B cell (primary cell): ENCODE results near the gene PCAT7. TPM values are rescaled to one million over a fixed set of nuclear protein-coding genes. Genes with fewer than 3 reads are reported as not detected.

Experiments
- ATAC-seq: fragments of 200-7000 bp; cut with Tn5 transposase; one replicate; pipeline ENCODE4 v1.10.0; 2021; ENCODE audit warnings: low read depth, mild to moderate bottlenecking, moderate number of reproducible peaks, moderate library complexity
- CTCF ChIA-PET: fragments of 350-600 bp; sonication (Branson Sonifier 250); formaldehyde crosslinking; loops from one replicate; lab custom pipeline; 2021; ENCODE audit warnings: antibody characterized with exemption, inconsistent platforms; lab: Charles Lee
- POLR2A ChIA-PET: fragments of 350-600 bp; sonication (Branson Sonifier 250); formaldehyde crosslinking; loops from one replicate; lab custom pipeline; 2021; ENCODE audit warnings: antibody characterized with exemption; lab: Charles Lee
- DNase-seq: peaks from one replicate; pipeline ENCODE4 v3.0.0; 2013
- H2AFZ ChIP-seq: 2 replicates; pipeline ENCODE4 v1.6.1; 2012; ENCODE audit warnings: mild to moderate bottlenecking, low read depth, low read length; ENCODE audit not compliant: insufficient read depth, poor library complexity, severe bottlenecking
- H3K27ac ChIP-seq, 2 donors: 1 replicate in 1 of 2; 2 replicates in 1 of 2; pipeline ENCODE4 v1.5.1; 2012 to 2013; ENCODE audit warnings: low read length in 2 of 2, mild to moderate bottlenecking in 2 of 2, moderate library complexity in 1 of 2
- H3K27me3 ChIP-seq, 4 experiments: fragments of 200-600 bp in 1 of 4; sonication (generic) in 1 of 4; replicated peaks in 1 of 4; 1 replicate in 2 of 4; 2 replicates in 2 of 4; pipeline versions ENCODE4 v1.6.1 to v1.7.0; 2013 to 2016; ENCODE audit warnings: low read length in 3 of 4, mild to moderate bottlenecking in 2 of 4, mixed read lengths in 1 of 4, moderate library complexity in 1 of 4; ENCODE audit not compliant: insufficient read depth in 4 of 4, control insufficient read depth in 3 of 4; ENCODE audit errors: control extremely low read depth in 1 of 4
- H3K36me3 ChIP-seq, 2 experiments: replicated peaks in 1 of 2; 1 replicate in 1 of 2; 2 replicates in 1 of 2; pipeline versions ENCODE4 v1.6.1 to v1.7.1; 2013; ENCODE audit warnings: low read length in 1 of 2; ENCODE audit not compliant: insufficient read depth in 2 of 2, control insufficient read depth in 1 of 2; ENCODE audit errors: control extremely low read depth in 1 of 2, extremely low read depth in 1 of 2
- H3K4me1 ChIP-seq, 2 donors: fragments of 200-600 bp in 1 of 2; sonication (generic) in 1 of 2; 1 replicate in 1 of 2; 2 replicates in 1 of 2; pipeline versions ENCODE4 v1.5.1 to v1.6.1; 2013 to 2017; ENCODE audit warnings: low read length in 2 of 2; ENCODE audit not compliant: control insufficient read depth in 2 of 2, insufficient read depth in 2 of 2
- H3K4me2 ChIP-seq: replicated peaks from 2 replicates; pipeline ENCODE3; 2012; ENCODE audit warnings: mild to moderate bottlenecking, low read depth, low read length; ENCODE audit not compliant: poor library complexity, severe bottlenecking
- H3K4me3 ChIP-seq, 5 experiments: fragments of 200-600 bp in 1 of 5; sonication (generic) in 1 of 5; 1 replicate in 3 of 5; 2 replicates in 2 of 5; pipeline versions ENCODE4 v1.5.1 to v1.7.0; 2011 to 2016; ENCODE audit warnings: low read length in 4 of 5, mild to moderate bottlenecking in 4 of 5, low read depth in 2 of 5, control low read depth in 1 of 5, moderate library complexity in 1 of 5; ENCODE audit not compliant: insufficient read depth in 1 of 5; ENCODE audit errors: control extremely low read depth in 1 of 5, extremely low read depth in 1 of 5
- H3K79me2 ChIP-seq: fragments of 200-600 bp; sonication (generic); one replicate; pipeline ENCODE4 v1.6.0; 2016; ENCODE audit warnings: low read length; ENCODE audit not compliant: control insufficient read depth, insufficient read depth
- H3K9ac ChIP-seq: fragments of 200-600 bp; sonication (generic); 2 replicates; pipeline ENCODE4 v1.6.1; 2017; ENCODE audit warnings: mild to moderate bottlenecking, low read length, moderate library complexity
- H3K9me3 ChIP-seq, 3 donors: one replicate each; pipeline versions ENCODE4 v1.6.1 to v1.7.1; 2013; ENCODE audit warnings: low read length in 2 of 3; ENCODE audit not compliant: control insufficient read depth in 2 of 3, insufficient read depth in 1 of 3; ENCODE audit errors: control extremely low read depth in 1 of 3
- H4K20me1 ChIP-seq: 2 replicates; pipeline ENCODE4 v1.6.0; 2012; ENCODE audit warnings: mild to moderate bottlenecking, low read length; ENCODE audit not compliant: insufficient read depth, control insufficient read depth, poor library complexity, severe bottlenecking
- H3K27ac Mint-ChIP-seq: one replicate; pipeline ENCODE4 v1.8.0; 2021; ENCODE audit warnings: mixed read lengths
- H3K27me3 Mint-ChIP-seq: one replicate; pipeline ENCODE4 v1.8.0; 2021; ENCODE audit warnings: mixed read lengths
- H3K4me1 Mint-ChIP-seq: one replicate; pipeline ENCODE4 v1.8.0; 2021; ENCODE audit warnings: mixed read lengths
- H3K4me3 Mint-ChIP-seq: one replicate; pipeline ENCODE4 v1.8.0; 2021; ENCODE audit warnings: mixed read lengths
- H3K9me3 Mint-ChIP-seq: one replicate; pipeline ENCODE4 v1.8.0; 2022; ENCODE audit warnings: mixed read lengths; ENCODE audit not compliant: insufficient read depth
- CTCF ChIP-seq: fragments of 200-600 bp; IDR thresholded peaks from one replicate; pipeline ENCODE4 v1.8.0; 2022; ENCODE audit warnings: antibody characterized with exemption, mild to moderate bottlenecking
- EZH2 ChIP-seq: IDR thresholded peaks from 2 replicates; pipeline ENCODE4 v1.6.1; 2012; ENCODE audit warnings: borderline replicate concordance, low read depth, mild to moderate bottlenecking, moderate library complexity, low read length; ENCODE audit not compliant: insufficient read depth, poor library complexity, severe bottlenecking
- WGBS: methylation state at CpG from one replicate; pipeline ENCODE4 v1.1.5; 2013; ENCODE audit warnings: missing lambda C conversion rate; ENCODE audit not compliant: insufficient coverage; 5-methylcytosine and 5-hydroxymethylcytosine counted together
- intact Hi-C: fragments of 100-400 bp; cut with micrococcal nuclease; formaldehyde crosslinking; loops from one replicate; pipeline ENCODE4 v1.10.0; 2022
- polyA plus RNA-seq: library from polyadenylated mRNA; depleted of rRNA; stranded (reverse); fragments of >200 nt; gene quantifications from 2 replicates; pipeline ENCODE4 v1.2.3, GENCODE V29; 2012
- total RNA-seq, 2 donors: library from RNA; stranded (reverse); fragments of 120-200 nt in 1 of 2; gene quantifications; 1 replicate in 1 of 2; 2 replicates in 1 of 2; pipeline versions ENCODE4 v1.2.3 to v1.2.4, GENCODE V29; 2013 to 2022

The PCAT7 gene
- total and polyA plus RNA-seq, 2 donors (not counting 1 experiment from before 2014, with no cell fraction given) = not detected

GRCh38 chr9:94553029-94553938 lies 1.6 kb upstream of the PCAT7 start:
- Mint-ChIP-seq H3K4me3 (no peak overlapping the region), H3K9me3 (no peaks in the 10 kb centered on the region), H3K27ac (no peak overlapping the region), H3K4me1 (no peaks in the 10 kb centered on the region), H3K27me3 (peaks cover 18% of the 10 kb centered on the region)
- H3K4me3 ChIP-seq = no peak overlapping the region
- H4K20me1 ChIP-seq = no peaks in the 10 kb centered on the region
- intact Hi-C loops = no loop called here
- ChIA-PET POLR2A (no interaction called here), CTCF (no interaction called here)
- 92% methylated on average over 22 of the region's 29 CpGs for WGBS
- ATAC-seq (no peak), DNase-seq (no peak)
- TF ChIP-seq CTCF (no peak), EZH2 (no peak)
- no peak overlapping the region for H3K27ac ChIP-seq
- H3K36me3 ChIP-seq = no peaks in the 10 kb centered on the region
- H3K9ac ChIP-seq = no peak overlapping the region
- peaks cover 0 to 5% (median 0%) of the 10 kb centered on the region in 4 experiments for H3K27me3 ChIP-seq
- no peak overlapping the region for H3K4me2 ChIP-seq
- no peaks in the 10 kb centered on the region for H3K79me2 ChIP-seq
- peaks cover 0 to 4% (median 0%) of the 10 kb centered on the region in 3 donors for H3K9me3 ChIP-seq
- H2AFZ ChIP-seq = no peak overlapping the region
- H3K4me1 ChIP-seq = no peaks in the 10 kb centered on the region

DNA sequence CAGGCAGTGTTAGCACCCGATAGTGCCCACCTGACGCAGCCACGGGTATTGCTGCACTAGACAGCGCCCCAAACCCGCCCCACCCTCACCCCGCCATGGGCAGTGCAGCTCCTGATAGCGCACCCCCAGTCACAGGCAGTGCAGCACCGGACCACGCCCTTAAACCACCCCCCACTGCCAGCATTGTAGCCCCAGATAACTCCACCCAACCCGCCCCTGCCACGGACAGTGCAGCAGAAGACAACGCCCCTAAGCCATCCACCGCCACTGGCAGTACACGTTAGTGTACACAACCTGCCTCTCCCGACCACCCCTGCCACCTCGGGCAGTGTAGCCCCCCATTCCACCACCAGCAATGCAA lies 825 bp upstream of the PCAT7 start:
- Mint-ChIP-seq H3K27ac (no peak overlapping the region), H3K4me3 (no peak overlapping the region), H3K4me1 (no peaks in the 10 kb centered on the region), H3K9me3 (no peaks in the 10 kb centered on the region), H3K27me3 (peaks cover 14% of the 10 kb centered on the region)
- POLR2A ChIA-PET = no interaction called here
- Histone ChIP-seq H3K9me3 (peaks cover 0 to 4% (median 0%) of the 10 kb centered on the region in 3 donors), H3K36me3 (no peaks in the 10 kb centered on the region), H2AFZ (no peak overlapping the region), H4K20me1 (no peaks in the 10 kb centered on the region), H3K4me2 (no peak overlapping the region), H3K4me3 (no peak overlapping the region), H3K27me3 (no peaks in the 10 kb centered on the region), H3K27ac (no peak overlapping the region), H3K79me2 (no peaks in the 10 kb centered on the region), H3K9ac (no peak overlapping the region), H3K4me1 (no peaks in the 10 kb centered on the region)
- ATAC-seq (no peak), DNase-seq (no peak)
- 87% methylated on average over 16 of the region's 16 CpGs for WGBS
- no peak for TF ChIP-seq CTCF
- TF ChIP-seq EZH2 = no peak
- CTCF ChIA-PET = no interaction called here
- intact Hi-C loops = no loop called here
